HFFc6 (cell line): ENCODE results near the gene OGFRL1. TPM values are rescaled to one million over a fixed set of nuclear protein-coding genes. Genes with fewer than 3 reads are reported as not detected.

Experiments
- DNase-seq: peaks from one replicate; pipeline ENCODE4 v3.0.0-alpha.2; 2018
- H3K27ac Mint-ChIP-seq: 2 replicates; pipeline ENCODE4 v1.8.0; 2020; ENCODE audit warnings: mild to moderate bottlenecking, mixed read lengths
- H3K27me3 Mint-ChIP-seq: 2 replicates; pipeline ENCODE4 v1.8.0; 2021; ENCODE audit warnings: mild to moderate bottlenecking, moderate library complexity, mixed read lengths; ENCODE audit not compliant: insufficient read depth
- H3K36me3 Mint-ChIP-seq: 2 replicates; pipeline ENCODE4 v1.8.0; 2021; ENCODE audit warnings: low read depth, mixed read lengths
- H3K4me1 Mint-ChIP-seq: 2 replicates; pipeline ENCODE4 v1.8.0; 2020; ENCODE audit warnings: low read depth, mixed read lengths
- H3K4me3 Mint-ChIP-seq: 2 replicates; pipeline ENCODE4 v1.8.0; 2020; ENCODE audit warnings: mild to moderate bottlenecking, moderate library complexity, mixed read lengths
- H3K9me3 Mint-ChIP-seq: 2 replicates; pipeline ENCODE4 v1.8.0; 2020; ENCODE audit warnings: mild to moderate bottlenecking, mixed read lengths
- total RNA-seq, 6 experiments: library from RNA; stranded (reverse); fragmentation: NEBNext Ultra II Directional; extraction: Animal tissue kit (Norgen Biotek cat#: 25700); gene quantifications; 2 replicates in 1 of 6; 3 replicates in 5 of 6; pipeline ENCODE4 v1.2.3, GENCODE V29; 2021
- TF ChIP-seq, protein P1 (sequence below): fragments of 200-600 bp; sonication (generic); IDR thresholded peaks from 2 replicates; pipeline ENCODE4 v1.5.0; 2021; ENCODE audit warnings: antibody characterized with exemption, mild to moderate bottlenecking

OGFRL1 gene
- total RNA-seq, 6 experiments from 2014 or later, result 21.4 to 34.5 (median 25.2) TPM

DNA sequence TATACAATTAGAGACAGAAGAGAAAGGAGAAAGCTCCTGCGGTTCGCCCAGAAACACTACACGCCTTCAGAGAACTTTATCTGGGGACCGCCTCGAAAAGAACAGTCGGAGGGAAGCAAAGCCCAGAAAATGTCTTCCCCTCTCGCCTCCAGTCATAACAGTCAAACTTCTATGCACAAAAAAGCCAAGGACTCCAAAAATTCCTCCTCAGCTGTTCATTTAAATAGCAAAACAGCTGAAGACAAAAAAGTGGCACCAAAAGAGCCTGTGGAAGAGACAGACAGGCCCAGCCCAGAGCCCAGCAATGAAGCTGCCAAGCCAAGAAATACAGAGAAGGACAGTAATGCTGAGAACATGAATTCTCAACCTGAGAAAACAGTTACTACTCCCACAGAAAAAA lies 12.9 kb downstream of the OGFRL1 start:
- Mint-ChIP-seq H3K4me3 (no peak overlapping the region), H3K27me3 (no peaks in the 10 kb centered on the region; the same call in 1 of the 2 replicates), H3K36me3 (peaks cover 46% of the 10 kb centered on the region), H3K27ac (no peak overlapping the region), H3K9me3 (no peaks in the 10 kb centered on the region), H3K4me1 (peaks cover 29% of the 10 kb centered on the region)
- TF ChIP-seq, protein P1, sequence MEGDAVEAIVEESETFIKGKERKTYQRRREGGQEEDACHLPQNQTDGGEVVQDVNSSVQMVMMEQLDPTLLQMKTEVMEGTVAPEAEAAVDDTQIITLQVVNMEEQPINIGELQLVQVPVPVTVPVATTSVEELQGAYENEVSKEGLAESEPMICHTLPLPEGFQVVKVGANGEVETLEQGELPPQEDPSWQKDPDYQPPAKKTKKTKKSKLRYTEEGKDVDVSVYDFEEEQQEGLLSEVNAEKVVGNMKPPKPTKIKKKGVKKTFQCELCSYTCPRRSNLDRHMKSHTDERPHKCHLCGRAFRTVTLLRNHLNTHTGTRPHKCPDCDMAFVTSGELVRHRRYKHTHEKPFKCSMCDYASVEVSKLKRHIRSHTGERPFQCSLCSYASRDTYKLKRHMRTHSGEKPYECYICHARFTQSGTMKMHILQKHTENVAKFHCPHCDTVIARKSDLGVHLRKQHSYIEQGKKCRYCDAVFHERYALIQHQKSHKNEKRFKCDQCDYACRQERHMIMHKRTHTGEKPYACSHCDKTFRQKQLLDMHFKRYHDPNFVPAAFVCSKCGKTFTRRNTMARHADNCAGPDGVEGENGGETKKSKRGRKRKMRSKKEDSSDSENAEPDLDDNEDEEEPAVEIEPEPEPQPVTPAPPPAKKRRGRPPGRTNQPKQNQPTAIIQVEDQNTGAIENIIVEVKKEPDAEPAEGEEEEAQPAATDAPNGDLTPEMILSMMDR, result no peak
- DNase-seq, result no peak

DNA sequence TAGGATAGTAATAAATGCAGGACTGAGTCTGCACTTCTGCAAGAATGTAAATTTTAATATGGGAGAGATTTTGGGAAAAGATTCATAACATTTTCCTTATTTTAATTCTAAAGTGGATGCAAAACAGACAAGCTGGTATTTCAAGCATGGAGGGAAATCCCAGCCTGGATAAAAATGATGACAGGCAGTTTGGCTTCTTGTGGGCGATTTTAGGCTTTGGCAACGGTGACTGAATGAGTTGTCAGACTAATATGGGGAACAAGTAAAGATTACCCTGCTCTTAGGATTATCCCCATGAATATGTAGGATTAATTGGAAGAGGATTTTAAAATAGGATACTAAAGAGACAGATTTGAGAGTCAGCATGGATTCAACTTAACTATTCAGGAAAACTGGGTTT lies 21.0 kb downstream of the OGFRL1 start:
- no peak overlapping the region for H3K27ac Mint-ChIP-seq
- DNase-seq, result no peak
- H3K27me3 Mint-ChIP-seq, result no peaks in the 10 kb centered on the region; the same call in 1 of the 2 replicates
- H3K36me3 Mint-ChIP-seq, result peaks cover 8% of the 10 kb centered on the region; the same call in 1 of the 2 replicates
- H3K4me1 Mint-ChIP-seq, result peaks cover 7% of the 10 kb centered on the region
- TF ChIP-seq, protein P1, result no peak
- no peak overlapping the region for H3K4me3 Mint-ChIP-seq
- H3K9me3 Mint-ChIP-seq, result no peaks in the 10 kb centered on the region

DNA sequence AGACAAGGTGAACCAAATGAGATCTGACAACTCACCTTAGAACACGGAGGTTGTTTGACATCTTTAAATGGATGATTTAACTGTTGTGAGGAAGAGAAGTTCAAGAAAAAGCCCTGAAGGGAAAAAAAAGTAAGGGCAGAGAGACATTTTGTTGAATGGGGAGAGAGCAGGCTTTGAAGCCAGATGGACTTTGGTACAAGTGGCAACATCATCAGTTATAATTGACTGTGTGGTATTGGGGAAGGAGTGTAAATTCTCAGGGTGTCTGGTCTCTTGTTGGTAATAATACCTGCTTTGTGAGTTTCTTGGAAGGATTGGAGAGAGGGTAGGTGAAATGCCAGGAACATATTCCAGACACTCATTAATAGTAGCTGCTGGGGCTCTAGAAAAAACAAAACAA lies 21.6 kb downstream of the OGFRL1 start:
- TF ChIP-seq, protein P1, result no peak
- H3K27me3 Mint-ChIP-seq, result no peaks in the 10 kb centered on the region; the same call in 1 of the 2 replicates
- no peak overlapping the region for H3K4me3 Mint-ChIP-seq
- peaks cover 8% of the 10 kb centered on the region; the same call in 1 of the 2 replicates for H3K36me3 Mint-ChIP-seq
- no peak overlapping the region for H3K27ac Mint-ChIP-seq
- H3K4me1 Mint-ChIP-seq, result peaks cover 7% of the 10 kb centered on the region
- no peaks in the 10 kb centered on the region for H3K9me3 Mint-ChIP-seq
- no peak for DNase-seq

DNA sequence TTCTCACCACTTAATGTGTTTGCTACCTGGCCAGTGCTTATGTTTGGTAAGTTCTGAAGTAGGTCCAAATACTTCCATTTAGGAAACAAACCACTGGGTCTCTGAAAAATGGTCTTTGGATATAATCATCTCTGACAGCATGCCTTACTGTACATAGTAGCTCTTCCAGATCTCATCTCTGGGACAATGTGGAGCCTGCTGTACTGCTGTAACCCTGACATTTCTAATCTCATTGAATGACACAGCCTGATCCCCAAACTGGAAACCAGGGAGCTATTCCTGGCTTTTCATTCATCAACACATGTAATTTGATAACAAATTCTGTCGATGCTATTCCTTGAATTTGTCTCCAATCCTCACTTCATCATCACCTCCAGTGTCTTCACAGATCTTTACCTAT lies 23.5 kb downstream of the OGFRL1 start:
- no peak overlapping the region for H3K4me3 Mint-ChIP-seq
- no peaks in the 10 kb centered on the region for H3K9me3 Mint-ChIP-seq
- H3K36me3 Mint-ChIP-seq, result no peaks in the 10 kb centered on the region
- TF ChIP-seq, protein P1, result no peak
- H3K27ac Mint-ChIP-seq, result no peak overlapping the region
- H3K4me1 Mint-ChIP-seq, result peaks cover 7% of the 10 kb centered on the region
- no peak for DNase-seq
- no peaks in the 10 kb centered on the region; the same call in 1 of the 2 replicates for H3K27me3 Mint-ChIP-seq

DNA sequence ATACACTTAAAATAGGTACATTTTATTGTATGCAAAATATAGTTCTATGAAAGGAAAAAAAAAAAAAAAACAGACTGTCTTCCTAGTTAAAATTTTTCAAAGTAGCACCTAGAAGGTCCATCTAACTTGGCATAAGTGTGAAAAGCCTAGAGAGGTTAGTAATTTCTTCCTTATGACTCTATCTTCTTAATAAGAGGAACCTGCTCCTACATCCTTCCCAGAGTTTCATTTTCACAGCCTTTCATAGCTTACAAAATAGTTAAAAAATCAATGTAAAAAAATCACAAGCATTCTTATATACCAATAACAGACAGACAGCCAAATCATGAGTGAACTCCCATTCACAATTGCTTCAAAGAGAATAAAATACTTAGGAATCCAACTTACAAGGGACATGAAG lies 28.8 kb downstream of the OGFRL1 start:
- TF ChIP-seq, protein P1, result no peak
- no peak for DNase-seq
- Mint-ChIP-seq H3K27me3 (no peaks in the 10 kb centered on the region), H3K36me3 (0 out of 2 replicates have a peak, but pooled peaks cover 6% of the 10 kb centered on the region), H3K27ac (no peak overlapping the region), H3K4me3 (no peak overlapping the region), H3K4me1 (peaks cover 7% of the 10 kb centered on the region), H3K9me3 (no peaks in the 10 kb centered on the region)

DNA sequence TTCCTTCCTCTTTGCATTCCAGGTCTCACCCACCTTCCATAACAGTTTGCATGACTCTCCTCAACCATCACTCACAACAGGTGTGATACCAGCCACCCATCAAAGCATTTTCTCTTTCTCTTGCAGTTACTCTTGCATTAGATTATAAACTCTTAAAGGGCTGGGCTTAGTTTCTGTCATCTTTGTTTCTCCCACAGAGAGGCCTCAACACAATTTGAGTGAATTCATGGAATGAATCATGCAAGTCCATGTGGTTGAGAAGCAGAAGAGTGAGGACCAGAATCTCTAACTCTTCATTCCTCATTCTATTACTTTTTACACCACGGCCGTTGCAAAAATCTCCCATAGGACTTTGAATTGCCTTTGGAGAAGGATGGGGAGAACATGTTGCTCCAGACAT lies 31.4 kb downstream of the OGFRL1 start:
- Mint-ChIP-seq H3K4me3 (no peak overlapping the region), H3K36me3 (0 out of 2 replicates have a peak, but pooled peaks cover 6% of the 10 kb centered on the region), H3K27me3 (no peaks in the 10 kb centered on the region), H3K4me1 (no peaks in the 10 kb centered on the region), H3K9me3 (no peaks in the 10 kb centered on the region), H3K27ac (no peak overlapping the region)
- TF ChIP-seq, protein P1, result no peak
- DNase-seq, result no peak
